H1 (cell line): ENCODE data around the gene SOX30. TPM values are rescaled to one million over a fixed set of nuclear protein-coding genes. Genes with fewer than 3 reads are reported as not detected.
"Not testable (repeated sequence)": the region's sequence is repeated elsewhere in the genome, so short reads cannot be mapped to it uniquely, and the experiment has no call there.

Experiments used
- CTCF ChIA-PET: fragments of 300-600 bp; sonication (Branson Sonifier 250); formaldehyde crosslinking; loops from one replicate; lab custom pipeline; 2021; ENCODE audit not compliant: partially characterized antibody; lab: Charles Lee
- POLR2A ChIA-PET: fragments of 300-600 bp; sonication (Branson Sonifier 250); formaldehyde crosslinking; loops from one replicate; lab custom pipeline; 2021; ENCODE audit warnings: inconsistent platforms; ENCODE audit not compliant: partially characterized antibody; lab: Charles Lee
- DNase-seq, 2 experiments: peaks; one replicate each; pipeline versions ENCODE4 v3.0.0 to v3.0.0-alpha.2; 2010 to 2022; ENCODE audit warnings: low spot score in 2 of 2, low read depth in 1 of 2, mixed read lengths in 1 of 2
- FAIRE-seq: peaks from 2 replicates; lab custom pipeline; 2011; peaks lifted over from hg19 to GRCh38; lab: Jason Lieb, UNC
- H2AFZ ChIP-seq: 2 replicates; pipeline ENCODE4 v1.8.1; 2012; ENCODE audit warnings: low read length, inconsistent platforms
- H2AK5ac ChIP-seq: 2 replicates; pipeline ENCODE4 v1.6.1; 2013; ENCODE audit warnings: low read depth, low read length
- H2BK120ac ChIP-seq: replicated peaks from 2 replicates; pipeline ENCODE3; 2013; ENCODE audit warnings: low read depth, low read length, inconsistent platforms
- H2BK12ac ChIP-seq: 2 replicates; pipeline ENCODE4 v1.6.1; 2013; ENCODE audit warnings: low read depth, low read length
- H2BK15ac ChIP-seq: 2 replicates; pipeline ENCODE4 v1.6.1; 2013; ENCODE audit warnings: low read length
- H2BK20ac ChIP-seq: 2 replicates; pipeline ENCODE4 v1.6.1; 2013; ENCODE audit warnings: low read length
- H2BK5ac ChIP-seq: 2 replicates; pipeline ENCODE4 v1.6.1; 2013; ENCODE audit warnings: low read depth, low read length
- H3K14ac ChIP-seq: 2 replicates; pipeline ENCODE4 v1.6.1; 2013; ENCODE audit warnings: inconsistent platforms; ENCODE audit not compliant: insufficient read length
- H3K18ac ChIP-seq: 2 replicates; pipeline ENCODE4 v1.6.1; 2013; ENCODE audit warnings: low read length; ENCODE audit errors: extremely low read depth
- H3K23ac ChIP-seq: 2 replicates; pipeline ENCODE4 v1.6.1; 2013; ENCODE audit warnings: inconsistent platforms; ENCODE audit not compliant: insufficient read length
- H3K23me2 ChIP-seq: 2 replicates; pipeline ENCODE4 v1.6.1; 2013; ENCODE audit warnings: low read depth, low read length
- H3K27ac ChIP-seq: 2 replicates; pipeline ENCODE4 v1.6.1; 2011; ENCODE audit warnings: low read depth, low read length, inconsistent platforms
- H3K27me3 ChIP-seq, 4 experiments: replicated peaks in 1 of 4; 1 replicate in 1 of 4; 2 replicates in 3 of 4; pipeline versions ENCODE4 v1.6.1 to v1.8.1; 2011 to 2013; ENCODE audit warnings: low read length in 3 of 4, mild to moderate bottlenecking in 3 of 4, inconsistent platforms in 2 of 4, mixed read lengths in 2 of 4, moderate library complexity in 1 of 4; ENCODE audit not compliant: control insufficient read depth in 3 of 4, insufficient read depth in 3 of 4; ENCODE audit errors: extremely low read depth in 1 of 4
- H3K36me3 ChIP-seq, 4 experiments: 2 replicates each; pipeline versions ENCODE4 v1.6.1 to v1.8.1; 2011 to 2013; ENCODE audit warnings: mild to moderate bottlenecking in 4 of 4, low read length in 3 of 4, moderate library complexity in 2 of 4, control low read depth in 1 of 4, inconsistent platforms in 1 of 4; ENCODE audit not compliant: insufficient read depth in 4 of 4, control insufficient read depth in 2 of 4
- H3K4ac ChIP-seq: replicated peaks from 2 replicates; pipeline ENCODE3; 2013; ENCODE audit warnings: low read length, low read depth, mixed read lengths, inconsistent platforms; ENCODE audit not compliant: insufficient read length
- H3K4me1 ChIP-seq, 4 experiments: replicated peaks in 1 of 4; 1 replicate in 1 of 4; 2 replicates in 3 of 4; pipeline versions ENCODE4 v1.6.1 to v1.8.1; 2011 to 2013; ENCODE audit warnings: low read length in 3 of 4, inconsistent platforms in 2 of 4, mixed read lengths in 1 of 4; ENCODE audit not compliant: insufficient read depth in 4 of 4, control insufficient read depth in 3 of 4
- H3K4me2 ChIP-seq, 2 experiments: 2 replicates each; pipeline versions ENCODE4 v1.6.1 to v1.8.1; 2011 to 2013; ENCODE audit warnings: low read depth in 2 of 2, low read length in 2 of 2, control low read depth in 1 of 2, inconsistent platforms in 1 of 2, mild to moderate bottlenecking in 1 of 2; ENCODE audit not compliant: insufficient read depth in 1 of 2
- H3K4me3 ChIP-seq, 4 experiments: fragments of 200-600, 300-600 bp in 1 of 4; sonication (generic), shearing (Covaris generic), sonication (Bioruptor Twin) in 1 of 4; 2 replicates each; pipeline versions ENCODE4 v1.5.1 to v1.8.1; 2011 to 2016; ENCODE audit warnings: low read length in 4 of 4, low read depth in 3 of 4, control low read depth in 2 of 4, inconsistent platforms in 2 of 4, mild to moderate bottlenecking in 2 of 4, mixed read lengths in 1 of 4, moderate library complexity in 1 of 4; ENCODE audit not compliant: insufficient read depth in 2 of 4; ENCODE audit errors: extremely low read depth in 1 of 4
- H3K56ac ChIP-seq: replicated peaks from 2 replicates; pipeline ENCODE3; 2013; ENCODE audit warnings: low read depth, mild to moderate bottlenecking, mixed read lengths, low read length, inconsistent platforms; ENCODE audit not compliant: insufficient read length
- H3K79me1 ChIP-seq: 2 replicates; pipeline ENCODE4 v1.6.1; 2013; ENCODE audit warnings: low read depth, low read length, control low read depth
- H3K79me2 ChIP-seq, 2 experiments: 2 replicates each; pipeline versions ENCODE4 v1.6.1 to v1.8.1; 2012 to 2013; ENCODE audit warnings: low read length in 2 of 2, mild to moderate bottlenecking in 2 of 2, inconsistent platforms in 1 of 2; ENCODE audit not compliant: insufficient read depth in 2 of 2, control insufficient read depth in 1 of 2
- H3K9ac ChIP-seq, 4 experiments: replicated peaks in 1 of 4; 1 replicate in 1 of 4; 2 replicates in 3 of 4; pipeline versions ENCODE4 v1.6.1 to v1.8.1; 2011 to 2013; ENCODE audit warnings: low read depth in 3 of 4, low read length in 3 of 4, control low read depth in 2 of 4, mild to moderate bottlenecking in 2 of 4, moderate library complexity in 2 of 4, inconsistent platforms in 1 of 4; ENCODE audit errors: extremely low read depth in 1 of 4
- H3K9me3 ChIP-seq, 2 experiments: 2 replicates each; pipeline versions ENCODE4 v1.6.1 to v1.8.1; 2012 to 2013; ENCODE audit warnings: mild to moderate bottlenecking in 2 of 2, moderate library complexity in 2 of 2, control low read depth in 1 of 2, inconsistent platforms in 1 of 2, low read depth in 1 of 2, low read length in 1 of 2, mixed read lengths in 1 of 2; ENCODE audit not compliant: insufficient read depth in 2 of 2
- H4K20me1 ChIP-seq, 2 experiments: replicated peaks in 1 of 2; 2 replicates each; pipeline versions ENCODE3 to v1.8.1; 2011 to 2013; ENCODE audit warnings: inconsistent platforms in 2 of 2, low read length in 2 of 2, mild to moderate bottlenecking in 1 of 2; ENCODE audit not compliant: insufficient read depth in 2 of 2, control insufficient read depth in 1 of 2
- H4K5ac ChIP-seq: 2 replicates; pipeline ENCODE4 v1.6.1; 2013; ENCODE audit warnings: low read length, low read depth, mixed read lengths, inconsistent platforms; ENCODE audit not compliant: insufficient read length
- H4K8ac ChIP-seq: 2 replicates; pipeline ENCODE4 v1.8.0; 2013; ENCODE audit warnings: mild to moderate bottlenecking, moderate library complexity, low read length, inconsistent platforms; ENCODE audit not compliant: insufficient read depth; ENCODE audit errors: extremely low read depth
- H4K91ac ChIP-seq: replicated peaks from 2 replicates; pipeline ENCODE3; 2013; ENCODE audit warnings: low read length, mixed read lengths, inconsistent platforms; ENCODE audit not compliant: insufficient read length
- WGBS, 2 experiments: shearing (Covaris generic) in 1 of 2; methylation state at CpG; one replicate each; pipeline versions ENCODE4 v1.1.6 to v1.1.7; 2013 to 2015; ENCODE audit warnings: low lambda C conversion rate in 2 of 2, mixed read lengths in 2 of 2, inconsistent platforms in 1 of 2, low coverage in 1 of 2, missing lambda C conversion rate in 1 of 2; ENCODE audit not compliant: insufficient replicate concordance in 2 of 2, insufficient coverage in 1 of 2, insufficient read length in 1 of 2; ENCODE audit errors: extremely low coverage in 1 of 2, missing lambda C conversion rate in 1 of 2; 5-methylcytosine and 5-hydroxymethylcytosine counted together
- polyA plus RNA-seq, 7 experiments: library from polyadenylated mRNA; depleted of rRNA in 3 of 7; stranded (reverse) in 5 of 7; unstranded in 2 of 7; fragments of >200 nt in 5 of 7; fragments of 200-250 nt in 2 of 7; gene quantifications; 1 replicate in 5 of 7; 2 replicates in 1 of 7; 4 replicates in 1 of 7; pipeline versions ENCODE4 v1.2.1 to v1.2.3, GENCODE V29; 2011 to 2013; ENCODE audit warnings: missing spikeins in 2 of 7, mixed read lengths in 2 of 7
- total RNA-seq: library from RNA; stranded (reverse); fragmentation: NEBNext Ultra II Directional; extraction: Animal tissue kit (Norgen Biotek cat#: 25700); gene quantifications from 2 replicates; pipeline ENCODE4 v1.2.1, GENCODE V29; 2021

SOX30 gene
- total and polyA plus RNA-seq, 2 of the 8 experiments (the other 6 are each of a cell fraction or from before 2014, with no cell fraction given): 0.35 TPM; not detected in 1

- H2AFZ ChIP-seq, H3K27ac ChIP-seq, H3K4me2 ChIP-seq, H4K91ac ChIP-seq, H3K9ac ChIP-seq, H3K14ac ChIP-seq, H2BK15ac ChIP-seq, H3K4ac ChIP-seq, H3K79me1 ChIP-seq, H4K20me1 ChIP-seq, H3K79me2 ChIP-seq, H4K8ac ChIP-seq, DNase-seq, H2AK5ac ChIP-seq, H2BK12ac ChIP-seq, H3K4me1 ChIP-seq, H3K56ac ChIP-seq, H3K23me2 ChIP-seq, H3K27me3 ChIP-seq, H3K23ac ChIP-seq, CTCF ChIA-PET, H2BK20ac ChIP-seq, H2BK5ac ChIP-seq, H3K18ac ChIP-seq, H4K5ac ChIP-seq, H3K36me3 ChIP-seq, FAIRE-seq, H2BK120ac ChIP-seq, POLR2A ChIA-PET, H3K4me3 ChIP-seq: not testable (repeated sequence)
- 87% methylated on average over 14 of the region's 14 CpGs; no CpG with 5 or more reads in 1 of the 2 experiments for WGBS, 2 experiments
- peaks cover 0 to 11% of the 10 kb centered on the region in 2 experiments; a peak in 1 of 4 replicates for H3K9me3 ChIP-seq
Measured at GRCh38 chr5:157686276-157687197, 34.3 kb upstream of the SOX30 start.
